ENCODE data around the gene PFDN4.

- TF ChIP-seq POLR2A (IDR thresholded peaks at IDR 0.05): no peak
- no peak for TF ChIP-seq POLR2AphosphoS5 (IDR thresholded peaks at IDR 0.05)
Measured at GRCh38 chr20:54179946-54180345, 27.9 kb upstream of the PFDN4 start.

Data from upper lobe of left lung (tissue), 4 donors.